Dendritic cell treated with granulocyte-macrophage colony-stimulating factor and Interleukin-4, amounts not matched to agents 40 ng/mL and 50 ng/mL, for 4 days (primary cell): Measurements from ENCODE around the gene NOL3.
A peak's percentile ranks its signal among the peaks of the same experiment; 100 is the strongest.
"Not testable (repeated sequence)": the region's sequence is repeated elsewhere in the genome, so short reads cannot be mapped to it uniquely, and the experiment has no call there.

Experiments used
- H3K27ac Mint-ChIP-seq: one replicate; pipeline ENCODE4 v1.8.0; 2022; ENCODE audit warnings: mild to moderate bottlenecking, mixed read lengths
- H3K27me3 Mint-ChIP-seq: one replicate; pipeline ENCODE4 v1.8.0; 2022; ENCODE audit warnings: mild to moderate bottlenecking, mixed read lengths
- H3K36me3 Mint-ChIP-seq: one replicate; pipeline ENCODE4 v1.8.0; 2022; ENCODE audit warnings: low read depth, mixed read lengths
- H3K4me1 Mint-ChIP-seq: one replicate; pipeline ENCODE4 v1.8.0; 2022; ENCODE audit warnings: low read depth, mixed read lengths
- H3K4me3 Mint-ChIP-seq: one replicate; pipeline ENCODE4 v1.8.0; 2022; ENCODE audit warnings: mild to moderate bottlenecking, moderate library complexity, mixed read lengths
- H3K9me3 Mint-ChIP-seq: one replicate; pipeline ENCODE4 v1.8.0; 2022; ENCODE audit warnings: mixed read lengths
- intact Hi-C: fragments of 100-400 bp; cut with micrococcal nuclease; formaldehyde crosslinking; loops from one replicate; pipeline ENCODE4 v1.15.0; 2022

NOL3 gene

DNA sequence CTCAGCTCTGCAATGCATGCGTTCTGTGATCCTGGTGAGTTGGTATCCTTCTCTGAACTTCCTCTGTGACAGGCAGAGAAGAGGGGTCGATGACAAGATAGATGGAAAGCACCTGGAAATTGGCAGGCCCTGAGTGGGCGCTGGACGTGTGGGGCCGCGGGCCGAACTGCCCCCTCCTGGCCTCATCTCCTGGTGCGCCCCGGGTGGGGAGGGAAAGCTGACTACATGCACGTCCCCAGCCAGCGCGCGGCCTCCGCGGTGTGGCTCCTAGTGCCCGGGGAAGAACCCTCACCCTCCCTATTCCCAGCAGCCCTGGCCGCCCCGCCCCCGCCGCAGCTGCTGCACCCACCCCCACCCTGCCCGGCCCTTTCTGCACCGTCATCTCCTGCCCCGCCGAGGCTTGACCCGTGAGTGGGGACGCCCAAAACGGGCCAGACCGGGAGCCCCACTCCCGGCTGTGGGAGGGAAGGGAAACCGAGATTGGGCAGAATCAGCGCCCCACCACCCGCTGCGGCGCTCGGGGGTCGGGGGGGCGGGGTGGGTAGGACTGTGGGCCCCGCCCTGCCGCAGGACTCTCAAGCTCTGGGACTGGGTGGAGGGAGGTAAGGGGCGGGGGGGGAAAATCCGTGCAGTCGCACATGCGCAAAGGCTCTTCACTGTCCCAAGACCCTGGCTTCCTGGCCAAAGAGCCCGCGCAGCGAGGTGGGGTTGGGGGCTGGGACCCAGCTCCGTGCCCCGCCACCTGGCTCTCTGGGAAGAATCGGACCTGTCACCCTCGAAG, at the start of gene NOL3:
Gene NOL3 (plus strand): TSS at position 371 of the 781 bp plus-strand sequence.
- Mint-ChIP-seq H3K9me3 (no peaks in the 10 kb centered on the region), H3K27ac (peak within 1 kb of the TSS; percentile 88), H3K4me1 (peaks cover 87% of the 10 kb centered on the region), H3K4me3 (peak within 1 kb of the TSS; percentile 72), H3K27me3 (peaks cover 78% of the 10 kb centered on the region), H3K36me3 (peaks cover 50% of the 10 kb centered on the region)
- intact Hi-C loops, result no loop called here

DNA sequence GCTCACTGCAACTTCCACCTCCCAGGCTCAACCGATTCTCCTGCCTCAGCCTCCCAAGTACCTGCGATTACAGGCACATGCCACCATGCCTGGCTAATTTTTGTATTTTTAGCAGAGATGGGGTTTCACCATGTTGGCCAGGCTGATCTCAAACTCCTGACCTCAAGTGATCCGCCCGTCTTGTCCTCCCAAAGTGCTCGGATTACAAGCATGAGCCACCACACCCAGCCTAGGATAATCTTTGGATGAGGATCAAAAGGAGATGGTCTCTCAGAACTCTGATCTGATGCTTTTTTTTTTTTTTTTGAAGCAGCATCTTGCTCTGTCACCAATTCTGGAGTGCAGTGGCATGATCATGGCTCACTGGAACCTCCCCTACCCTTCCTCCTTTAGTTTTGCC, 47.5 kb upstream of the NOL3 start:
- H3K27ac Mint-ChIP-seq, H3K4me3 Mint-ChIP-seq, intact Hi-C loops, H3K27me3 Mint-ChIP-seq, H3K9me3 Mint-ChIP-seq: not testable (repeated sequence)
- H3K36me3 Mint-ChIP-seq, result peaks cover 93% of the 10 kb centered on the region
- H3K4me1 Mint-ChIP-seq, result peaks cover 19% of the 10 kb centered on the region

DNA sequence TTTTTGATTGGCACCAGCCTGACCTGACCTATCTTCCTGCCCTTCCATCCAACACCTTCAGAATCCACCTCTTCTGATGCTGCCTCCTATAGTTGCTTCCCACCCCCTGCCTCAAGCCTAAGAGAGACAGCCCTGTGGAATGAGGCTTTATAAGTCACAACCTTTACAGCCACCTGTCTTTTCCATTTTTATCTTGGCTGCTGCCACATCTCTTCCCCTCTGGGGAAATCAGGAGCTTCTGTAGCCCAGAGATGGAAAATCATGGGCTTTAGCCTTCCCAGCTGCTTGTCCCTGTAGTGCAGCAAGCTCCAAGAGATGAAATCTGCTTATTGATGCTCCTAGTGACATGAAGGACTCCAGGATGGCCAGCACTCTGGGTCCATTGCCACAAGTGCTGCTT, 41.9 kb upstream of the NOL3 start:
- H3K4me3 Mint-ChIP-seq, result no peak overlapping the region
- H3K36me3 Mint-ChIP-seq, result peaks cover 99% of the 10 kb centered on the region
- no peaks in the 10 kb centered on the region for H3K9me3 Mint-ChIP-seq
- peaks cover 19% of the 10 kb centered on the region for H3K4me1 Mint-ChIP-seq
- H3K27me3 Mint-ChIP-seq, result no peaks in the 10 kb centered on the region
- no peak overlapping the region for H3K27ac Mint-ChIP-seq
- intact Hi-C loops, result no loop called here

DNA sequence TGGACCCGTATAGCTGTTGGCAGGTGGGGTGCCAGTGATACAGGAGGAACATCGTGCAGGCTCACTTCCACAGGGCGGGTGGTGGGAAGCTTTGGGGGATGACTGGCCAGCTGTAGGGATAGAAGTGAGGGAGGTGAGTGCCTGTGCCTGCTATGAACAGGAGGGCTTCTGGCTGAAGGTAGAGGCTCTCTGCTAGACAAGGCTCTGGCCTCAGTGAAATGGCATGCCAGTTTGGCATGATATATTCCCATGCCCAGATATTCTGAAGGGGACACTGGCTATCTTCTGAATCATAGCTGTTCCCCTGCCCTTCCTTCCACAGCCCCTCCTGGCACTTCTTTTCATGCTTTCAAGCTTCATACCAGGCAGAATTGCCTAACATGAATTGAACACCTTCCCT, 41.5 kb upstream of the NOL3 start:
- Mint-ChIP-seq H3K9me3 (no peaks in the 10 kb centered on the region), H3K36me3 (peaks cover 99% of the 10 kb centered on the region), H3K4me3 (no peak overlapping the region), H3K27ac (no peak overlapping the region), H3K27me3 (no peaks in the 10 kb centered on the region), H3K4me1 (peaks cover 19% of the 10 kb centered on the region)
- intact Hi-C loops, result no loop called here

DNA sequence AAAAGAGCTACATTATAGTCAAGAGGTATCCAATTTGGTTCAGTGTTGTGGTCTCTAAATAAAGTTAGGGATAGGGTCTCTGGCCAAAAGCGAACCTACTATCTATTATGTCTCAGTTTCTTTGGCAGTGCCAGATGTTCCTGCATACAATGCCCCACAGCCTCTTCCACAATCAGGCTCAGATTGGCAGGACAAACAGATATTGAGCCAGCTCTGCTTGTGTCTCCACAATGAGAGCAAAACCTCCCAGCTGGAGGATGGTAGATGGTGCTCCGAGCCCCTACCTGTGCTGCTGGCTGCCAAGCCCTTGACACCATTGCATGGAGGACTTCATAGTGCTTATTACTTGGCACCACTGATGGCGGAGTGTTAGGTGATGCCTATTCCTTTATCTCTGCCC, 40.9 kb upstream of the NOL3 start:
- no peak overlapping the region for H3K4me3 Mint-ChIP-seq
- peaks cover 18% of the 10 kb centered on the region for H3K4me1 Mint-ChIP-seq
- H3K27ac Mint-ChIP-seq, result no peak overlapping the region
- H3K36me3 Mint-ChIP-seq, result peaks cover 99% of the 10 kb centered on the region
- intact Hi-C loops, result no loop called here
- H3K27me3 Mint-ChIP-seq, result no peaks in the 10 kb centered on the region
- no peaks in the 10 kb centered on the region for H3K9me3 Mint-ChIP-seq

DNA sequence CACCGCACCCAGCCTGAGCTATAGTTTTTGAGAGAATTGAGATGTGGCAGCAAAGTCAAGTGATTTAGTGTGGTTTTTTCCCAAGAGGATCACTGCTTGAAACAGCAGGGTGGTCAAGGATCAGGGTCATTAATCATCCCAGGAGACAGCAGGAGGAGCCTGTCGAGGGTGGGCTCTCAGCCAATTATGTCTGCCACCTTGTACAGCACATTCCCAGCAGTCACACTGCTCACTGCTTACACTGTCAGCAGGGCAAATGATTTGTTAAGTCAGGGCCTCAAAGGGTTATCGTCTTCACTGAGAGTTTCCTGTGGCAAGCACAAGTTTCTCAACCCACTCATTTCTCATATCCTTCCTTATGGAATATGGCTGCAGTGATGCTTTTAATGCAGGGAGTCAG, 32.7 kb upstream of the NOL3 start:
- intact Hi-C loops, result no loop called here
- Mint-ChIP-seq H3K9me3 (no peaks in the 10 kb centered on the region), H3K27me3 (no peaks in the 10 kb centered on the region), H3K27ac (no peak overlapping the region), H3K4me1 (peaks cover 12% of the 10 kb centered on the region), H3K36me3 (peaks cover 100% of the 10 kb centered on the region), H3K4me3 (no peak overlapping the region)

DNA sequence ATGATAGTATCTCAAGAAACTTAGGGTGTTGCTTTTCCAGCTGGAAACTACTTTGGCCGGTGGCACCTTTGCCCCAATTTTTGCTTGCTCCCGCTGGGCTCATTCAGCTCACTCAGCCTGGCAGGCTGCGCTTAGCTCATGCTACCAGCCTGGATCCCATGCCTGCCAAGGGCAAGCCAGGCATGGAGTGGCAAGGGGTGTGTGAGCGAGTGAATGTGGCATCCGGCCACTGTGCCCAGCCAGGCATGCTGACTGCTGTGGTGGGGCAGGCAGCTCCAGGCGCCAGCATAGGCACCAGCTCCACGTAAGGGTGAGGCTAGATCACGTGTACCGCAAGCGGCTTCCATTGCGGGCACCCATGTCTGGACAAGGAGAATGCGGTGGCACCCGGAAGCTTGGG, 28.9 kb upstream of the NOL3 start:
- intact Hi-C loops, result no loop called here
- Mint-ChIP-seq H3K27me3 (no peaks in the 10 kb centered on the region), H3K4me1 (peaks cover 12% of the 10 kb centered on the region), H3K9me3 (no peaks in the 10 kb centered on the region), H3K36me3 (peaks cover 100% of the 10 kb centered on the region), H3K4me3 (no peak overlapping the region), H3K27ac (no peak overlapping the region)

DNA sequence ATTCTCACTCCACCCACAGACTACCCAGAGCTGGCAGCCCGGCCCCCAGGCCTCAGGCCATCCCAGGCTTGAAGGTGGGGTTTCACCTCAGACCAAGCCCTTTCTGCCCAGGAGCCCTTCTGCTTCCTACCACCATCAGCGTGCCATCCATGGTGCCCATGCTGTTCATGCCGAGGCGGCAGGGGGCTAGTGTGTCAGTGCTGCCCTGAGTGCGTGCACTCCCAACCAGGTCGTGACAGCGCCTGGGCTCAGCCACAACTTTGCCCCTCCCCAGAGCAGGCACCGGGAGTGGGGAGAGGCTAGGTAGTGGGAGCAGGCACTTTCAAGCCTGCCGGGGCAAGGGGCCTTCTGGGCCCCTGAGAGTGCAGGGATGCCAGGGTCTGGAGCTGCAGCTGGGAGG, 28.0 kb upstream of the NOL3 start:
- no peak overlapping the region for H3K4me3 Mint-ChIP-seq
- H3K27ac Mint-ChIP-seq, result no peak overlapping the region
- no peaks in the 10 kb centered on the region for H3K27me3 Mint-ChIP-seq
- H3K9me3 Mint-ChIP-seq, result no peaks in the 10 kb centered on the region
- peaks cover 7% of the 10 kb centered on the region for H3K4me1 Mint-ChIP-seq
- H3K36me3 Mint-ChIP-seq, result peaks cover 100% of the 10 kb centered on the region
- intact Hi-C loops, result no loop called here

DNA sequence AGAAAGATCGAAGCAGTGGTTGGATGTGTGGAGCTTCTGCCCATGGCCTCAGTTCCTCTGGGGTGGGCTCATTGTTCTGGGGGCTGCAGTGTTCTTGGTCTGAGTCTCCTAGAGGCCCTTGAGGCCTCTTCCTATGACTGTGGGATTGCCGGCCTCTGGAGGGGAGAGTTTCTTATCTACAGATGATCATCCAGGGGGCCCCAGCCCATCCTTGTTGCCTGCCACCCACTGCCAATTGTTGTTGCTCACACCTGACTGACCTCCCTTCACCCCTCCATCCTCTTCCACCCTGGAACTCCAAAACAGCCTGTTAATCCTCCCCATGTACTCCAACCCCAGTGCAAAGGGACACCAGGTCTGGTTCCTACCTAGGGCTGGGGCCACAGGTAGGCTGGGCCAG, 25.4 kb upstream of the NOL3 start:
- no peak overlapping the region for H3K27ac Mint-ChIP-seq
- intact Hi-C loops, result no loop called here
- H3K9me3 Mint-ChIP-seq, result no peaks in the 10 kb centered on the region
- peaks cover 19% of the 10 kb centered on the region for H3K27me3 Mint-ChIP-seq
- no peaks in the 10 kb centered on the region for H3K4me1 Mint-ChIP-seq
- H3K36me3 Mint-ChIP-seq, result peaks cover 98% of the 10 kb centered on the region
- H3K4me3 Mint-ChIP-seq, result no peak overlapping the region

DNA sequence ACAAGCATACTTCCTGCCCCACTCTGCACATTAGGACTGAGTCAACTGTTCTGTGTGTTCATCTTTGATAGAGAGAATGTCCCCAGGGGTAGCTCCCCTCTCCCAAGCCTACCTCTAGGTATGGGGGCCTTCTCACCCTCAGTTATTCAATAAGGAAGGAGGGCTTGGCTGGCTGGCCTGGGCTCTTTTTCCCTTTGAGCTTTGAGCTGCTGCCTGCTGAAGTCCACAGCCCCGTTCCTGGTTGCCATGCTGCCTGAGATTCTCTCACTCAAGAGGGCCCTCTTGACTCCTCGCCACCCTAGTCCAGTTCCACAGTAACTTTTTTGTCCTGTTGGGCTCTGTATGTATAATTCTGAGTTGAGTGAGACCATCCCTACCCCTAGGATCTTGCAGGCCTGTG, 24.6 kb upstream of the NOL3 start:
- no peak overlapping the region for H3K4me3 Mint-ChIP-seq
- H3K36me3 Mint-ChIP-seq, result peaks cover 90% of the 10 kb centered on the region
- H3K27me3 Mint-ChIP-seq, result peaks cover 25% of the 10 kb centered on the region
- no peaks in the 10 kb centered on the region for H3K9me3 Mint-ChIP-seq
- H3K27ac Mint-ChIP-seq, result no peak overlapping the region
- intact Hi-C loops, result no loop called here
- H3K4me1 Mint-ChIP-seq, result no peaks in the 10 kb centered on the region

DNA sequence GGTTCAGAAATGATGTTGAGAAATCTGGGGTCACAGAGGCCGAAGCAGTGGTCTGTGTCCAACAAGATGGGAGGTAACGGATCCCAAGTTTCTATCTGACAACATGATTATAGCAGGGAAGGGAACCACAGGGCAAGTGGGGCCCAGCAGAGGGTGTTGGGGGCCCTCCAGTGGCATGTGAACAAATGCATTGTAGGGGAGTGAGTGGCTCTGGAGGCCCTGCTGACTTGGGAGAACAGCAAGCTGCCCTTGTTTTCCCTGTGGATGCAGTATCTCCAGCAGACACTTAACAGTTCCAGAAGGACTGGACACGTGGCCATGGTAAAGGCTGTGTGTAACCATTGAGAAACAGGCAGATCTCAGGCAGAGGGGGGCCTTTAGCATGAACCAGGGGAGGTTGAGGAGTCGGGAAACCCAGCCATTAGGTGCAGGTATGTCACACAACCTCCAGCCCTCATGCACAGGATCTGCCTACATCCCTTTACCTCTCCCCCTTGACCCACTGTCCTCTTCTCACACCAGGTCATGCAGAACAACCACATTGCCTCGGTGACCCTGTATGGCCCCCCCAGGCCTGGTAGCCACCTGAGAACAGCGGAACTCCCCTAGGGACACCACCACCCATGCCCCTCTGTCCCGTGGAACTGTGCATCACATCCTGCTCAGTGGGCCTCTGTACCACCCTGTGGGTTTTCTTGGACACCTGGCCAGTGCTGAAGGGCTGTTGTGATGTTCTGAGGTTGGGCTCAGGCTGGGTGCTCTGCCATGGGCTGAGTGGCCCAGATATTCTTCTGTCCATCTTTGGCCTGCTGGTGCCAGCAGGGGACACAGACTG, 23.6 kb upstream of the NOL3 start:
- no peaks in the 10 kb centered on the region for H3K9me3 Mint-ChIP-seq
- intact Hi-C loops, result no loop called here
- peaks cover 35% of the 10 kb centered on the region for H3K27me3 Mint-ChIP-seq
- no peaks in the 10 kb centered on the region for H3K4me1 Mint-ChIP-seq
- H3K36me3 Mint-ChIP-seq, result peaks cover 80% of the 10 kb centered on the region
- no peak overlapping the region for H3K4me3 Mint-ChIP-seq
- no peak overlapping the region for H3K27ac Mint-ChIP-seq

DNA sequence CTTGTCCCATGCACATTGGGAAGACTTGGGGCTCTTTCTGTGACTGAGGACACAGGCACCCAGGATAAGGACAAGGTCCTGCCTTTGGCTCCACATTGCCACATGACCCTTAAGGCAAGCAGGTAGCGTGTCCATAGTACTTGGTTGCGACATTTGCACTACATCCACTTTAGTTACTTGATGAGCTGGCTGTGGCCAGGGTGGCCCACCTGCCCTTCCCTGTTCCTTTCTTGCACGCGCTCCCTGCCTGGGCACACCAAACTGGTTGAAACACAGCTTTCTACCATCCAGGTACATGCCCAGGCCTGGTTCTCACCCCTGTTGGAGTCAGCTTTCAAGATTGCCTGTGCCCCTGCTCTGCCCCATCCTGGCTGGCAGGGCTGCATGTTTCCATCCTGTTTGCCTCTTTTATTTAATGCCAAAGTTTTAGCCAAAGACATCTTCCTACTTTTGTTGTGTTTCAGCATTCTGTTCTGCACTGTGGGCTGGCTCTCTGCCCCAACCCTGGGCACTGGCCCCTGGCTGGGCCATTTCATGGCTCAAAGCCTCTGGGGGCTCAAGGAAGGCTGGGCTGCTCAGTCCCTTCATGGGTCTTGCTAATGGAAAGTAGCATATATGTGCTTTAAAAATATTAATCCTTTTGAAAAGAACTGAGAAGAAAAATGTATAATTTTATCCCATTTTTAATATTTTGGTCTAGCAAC, 22.7 kb upstream of the NOL3 start:
- intact Hi-C loops, result no loop called here
- Mint-ChIP-seq H3K9me3 (no peaks in the 10 kb centered on the region), H3K36me3 (peaks cover 71% of the 10 kb centered on the region), H3K4me1 (peaks cover under 1% of the 10 kb centered on the region), H3K27me3 (peaks cover 43% of the 10 kb centered on the region), H3K4me3 (no peak overlapping the region), H3K27ac (no peak overlapping the region)

DNA sequence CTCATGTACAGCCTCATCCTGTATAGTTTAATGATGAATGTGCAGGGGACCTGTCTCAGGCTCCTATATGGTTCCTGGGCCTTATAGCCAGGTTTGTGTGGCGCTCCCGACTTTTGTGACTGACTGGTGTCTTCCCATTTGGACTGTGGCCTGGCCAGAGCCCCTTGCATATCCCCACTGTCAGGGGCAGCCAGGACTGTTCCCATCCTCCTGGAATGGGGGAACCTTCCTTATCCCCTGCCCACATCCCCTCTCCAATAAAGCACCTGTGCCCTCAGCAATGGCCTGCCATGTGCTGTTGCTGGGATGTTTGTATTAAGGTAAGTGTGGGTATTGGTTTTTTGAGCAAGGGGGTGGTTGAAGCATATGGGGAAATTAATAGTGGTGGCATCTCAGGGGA, 22.1 kb upstream of the NOL3 start:
- intact Hi-C loops, result no loop called here
- peaks cover 69% of the 10 kb centered on the region for H3K36me3 Mint-ChIP-seq
- H3K27me3 Mint-ChIP-seq, result peaks cover 49% of the 10 kb centered on the region
- no peaks in the 10 kb centered on the region for H3K9me3 Mint-ChIP-seq
- H3K27ac Mint-ChIP-seq, result no peak overlapping the region
- no peak overlapping the region for H3K4me3 Mint-ChIP-seq
- H3K4me1 Mint-ChIP-seq, result peaks cover 7% of the 10 kb centered on the region

DNA sequence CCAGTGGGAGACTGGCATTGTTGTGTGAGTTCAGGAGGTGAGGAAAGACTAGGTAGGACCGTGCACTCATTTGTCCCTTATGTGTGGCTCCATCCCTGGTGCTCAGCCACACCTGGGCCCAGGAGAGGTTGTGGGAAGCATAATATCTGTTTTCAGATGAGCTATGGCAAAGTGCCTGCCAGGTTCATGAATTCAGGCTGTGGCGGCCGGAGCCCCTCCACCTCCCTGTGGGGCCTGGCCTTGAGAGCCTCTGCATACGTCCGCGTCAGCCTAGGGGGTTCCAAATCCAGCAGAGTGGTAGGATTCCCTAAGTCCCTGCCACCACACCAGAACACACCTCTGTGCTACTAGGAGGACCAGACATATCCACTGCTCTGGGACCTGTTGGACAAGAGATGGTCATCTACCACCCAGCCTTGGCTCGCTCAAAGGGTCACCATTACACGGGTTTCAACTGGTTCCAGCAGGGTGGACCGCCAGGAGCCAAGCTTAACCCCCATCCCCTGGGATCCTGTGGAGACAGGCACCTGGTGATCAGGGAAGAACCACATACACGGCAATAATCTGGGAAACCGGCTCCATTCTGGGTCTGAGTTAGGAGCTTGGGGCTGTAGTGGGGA, 21.6 kb upstream of the NOL3 start:
- Mint-ChIP-seq H3K9me3 (no peaks in the 10 kb centered on the region), H3K4me1 (peaks cover 9% of the 10 kb centered on the region), H3K4me3 (no peak overlapping the region), H3K36me3 (peaks cover 68% of the 10 kb centered on the region), H3K27me3 (peaks cover 53% of the 10 kb centered on the region), H3K27ac (no peak overlapping the region)
- intact Hi-C loops, result no loop called here
